Gastrocnemius medialis (tissue), 4 donors: ENCODE data around the gene ELF3. TPM values are rescaled to one million over a fixed set of nuclear protein-coding genes. Genes with fewer than 3 reads are reported as not detected.

ENCODE experiments used
- ATAC-seq, 2 donors: fragments of 150-250 bp; one replicate each; pipeline ENCODE4 v1.9.1; 2016
- DNase-seq, 2 donors: peaks; one replicate each; pipeline ENCODE4 v3.0.0-alpha.2; 2019
- H3K27ac ChIP-seq, 4 donors: fragments of 200-600 bp; sonication (generic); 1 replicate in 1 of 4; 2 replicates in 3 of 4; pipeline ENCODE4 v1.5.1; 2016 to 2018; ENCODE audit warnings: mild to moderate bottlenecking in 2 of 4, moderate library complexity in 1 of 4
- H3K27me3 ChIP-seq, 3 donors: fragments of 200-600 bp; sonication (generic) in 2 of 3; 1 replicate in 1 of 3; 2 replicates in 2 of 3; pipeline versions ENCODE4 v1.5.1 to v1.6.0; 2016 to 2019; ENCODE audit warnings: mild to moderate bottlenecking in 1 of 3, moderate library complexity in 1 of 3
- H3K36me3 ChIP-seq, 2 donors: fragments of 200-600 bp; sonication (generic) in 1 of 2; one replicate each; pipeline ENCODE4 v1.5.1; 2017 to 2018
- H3K4me1 ChIP-seq, 2 donors: fragments of 200-600 bp; sonication (generic) in 1 of 2; one replicate each; pipeline ENCODE4 v1.5.1; 2016 to 2017; ENCODE audit warnings: mild to moderate bottlenecking in 2 of 2
- H3K4me3 ChIP-seq, 4 donors: fragments of 200-600 bp; sonication (generic) in 3 of 4; 1 replicate in 1 of 4; 2 replicates in 3 of 4; pipeline ENCODE4 v1.5.1; 2016 to 2019; ENCODE audit warnings: mild to moderate bottlenecking in 2 of 4
- H3K9me3 ChIP-seq, 3 donors: fragments of 200-600 bp; sonication (generic) in 2 of 3; 1 replicate in 1 of 3; 2 replicates in 2 of 3; pipeline ENCODE4 v1.5.1; 2016 to 2019
- POLR2A ChIP-seq, 2 donors: fragments of 450-650 bp; IDR thresholded peaks; one replicate each; pipeline ENCODE4 v1.6.1; 2017; ENCODE audit warnings: antibody characterized with exemption in 2 of 2, mild to moderate bottlenecking in 2 of 2, moderate library complexity in 2 of 2
- in situ Hi-C, 4 donors: fragments of 200-750 bp; cut with MboI; loops; one replicate each; pipeline versions ENCODE4 v1.15.0 to v1.8.0; 2017; ENCODE audit warnings: low sequenced_read_pairs in 4 of 4
- intact Hi-C: fragments of 100-400 bp; cut with DNase I; formaldehyde crosslinking; loops from one replicate; pipeline ENCODE4 v1.15.1; 2023; ENCODE audit warnings: low total_unique reads
- total RNA-seq, 4 donors: library from RNA; depleted of rRNA; stranded (reverse); fragments of >200 nt; gene quantifications; one replicate each; pipeline versions ENCODE4 v1.1.0 to v1.2.3, GENCODE V29; 2016
- TF ChIP-seq, protein P1 (sequence below), 5 experiments: fragments of 450-650 bp in 3 of 5; fragments of 200-600 bp in 2 of 5; sonication (generic) in 2 of 5; IDR thresholded peaks in 4 of 5; conservative IDR thresholded peaks in 1 of 5; 1 replicate in 4 of 5; 2 replicates in 1 of 5; pipeline ENCODE4 v1.5.1; 2016 to 2019; ENCODE audit warnings: antibody characterized with exemption in 5 of 5, mild to moderate bottlenecking in 3 of 5, moderate library complexity in 3 of 5

ELF3 gene
- total RNA-seq, 4 donors from 2014 or later: 0.10 to 3.8 (median 0.73) TPM; not detected in 1

GRCh38 chr1:202036595-202037387 lies 26.4 kb downstream of the ELF3 start:
- no peak overlapping the region for H3K27ac ChIP-seq
- no peaks in the 10 kb centered on the region for H3K4me1 ChIP-seq
- in situ Hi-C loops (no loop called here), intact Hi-C loops (no loop called here)
- no peaks in the 10 kb centered on the region for H3K9me3 ChIP-seq
- H3K4me3 ChIP-seq: no peak overlapping the region
- TF ChIP-seq, protein P1, sequence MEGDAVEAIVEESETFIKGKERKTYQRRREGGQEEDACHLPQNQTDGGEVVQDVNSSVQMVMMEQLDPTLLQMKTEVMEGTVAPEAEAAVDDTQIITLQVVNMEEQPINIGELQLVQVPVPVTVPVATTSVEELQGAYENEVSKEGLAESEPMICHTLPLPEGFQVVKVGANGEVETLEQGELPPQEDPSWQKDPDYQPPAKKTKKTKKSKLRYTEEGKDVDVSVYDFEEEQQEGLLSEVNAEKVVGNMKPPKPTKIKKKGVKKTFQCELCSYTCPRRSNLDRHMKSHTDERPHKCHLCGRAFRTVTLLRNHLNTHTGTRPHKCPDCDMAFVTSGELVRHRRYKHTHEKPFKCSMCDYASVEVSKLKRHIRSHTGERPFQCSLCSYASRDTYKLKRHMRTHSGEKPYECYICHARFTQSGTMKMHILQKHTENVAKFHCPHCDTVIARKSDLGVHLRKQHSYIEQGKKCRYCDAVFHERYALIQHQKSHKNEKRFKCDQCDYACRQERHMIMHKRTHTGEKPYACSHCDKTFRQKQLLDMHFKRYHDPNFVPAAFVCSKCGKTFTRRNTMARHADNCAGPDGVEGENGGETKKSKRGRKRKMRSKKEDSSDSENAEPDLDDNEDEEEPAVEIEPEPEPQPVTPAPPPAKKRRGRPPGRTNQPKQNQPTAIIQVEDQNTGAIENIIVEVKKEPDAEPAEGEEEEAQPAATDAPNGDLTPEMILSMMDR (IDR thresholded peaks at IDR 0.05 in 4 of 5, conservative IDR thresholded peaks at IDR 0.05 in 1 of 5): no peak
- no peak for TF ChIP-seq POLR2A (IDR thresholded peaks at IDR 0.05)
- H3K27me3 ChIP-seq: no peaks in the 10 kb centered on the region
- no peaks in the 10 kb centered on the region for H3K36me3 ChIP-seq
- no peak for DNase-seq
- ATAC-seq: no peak

DNA sequence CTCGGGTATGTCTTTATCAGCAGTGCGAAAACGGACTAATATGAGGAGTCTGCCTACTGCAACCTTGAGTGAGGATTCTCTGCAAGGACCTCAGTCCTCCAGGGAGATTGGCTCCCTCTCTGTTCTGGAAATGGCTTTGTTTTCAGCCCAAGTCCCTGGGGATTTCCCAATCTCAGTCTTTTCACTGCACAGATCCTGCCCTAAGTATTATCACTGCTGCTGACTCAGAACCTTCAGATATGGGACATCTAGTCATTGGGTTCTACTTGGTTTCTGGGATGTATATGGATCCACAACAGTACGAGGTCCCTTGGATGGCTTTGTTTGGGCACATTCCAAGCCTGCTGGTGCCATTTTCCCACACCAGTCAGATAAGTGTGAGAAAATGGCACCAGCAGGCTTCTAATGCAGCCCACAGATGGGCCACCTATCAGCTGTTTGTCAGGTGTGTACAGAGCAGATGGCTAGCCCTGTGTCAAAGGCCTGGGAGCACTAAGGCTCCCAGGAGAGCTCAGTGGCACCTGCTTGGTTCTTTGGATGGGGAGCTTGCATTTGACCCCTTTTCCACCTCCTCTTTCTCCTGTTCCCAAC lies 27.4 kb downstream of the ELF3 start:
- Histone ChIP-seq H3K4me1 (no peaks in the 10 kb centered on the region), H3K27me3 (no peaks in the 10 kb centered on the region), H3K4me3 (no peak overlapping the region), H3K27ac (no peak overlapping the region), H3K36me3 (no peaks in the 10 kb centered on the region), H3K9me3 (no peaks in the 10 kb centered on the region)
- ATAC-seq (no peak), DNase-seq (no peak)
- intact Hi-C loops (no loop called here), in situ Hi-C loops (no loop called here)
- TF ChIP-seq, protein P1 (IDR thresholded peaks at IDR 0.05 in 4 of 5, conservative IDR thresholded peaks at IDR 0.05 in 1 of 5): no peak
- TF ChIP-seq POLR2A (IDR thresholded peaks at IDR 0.05): no peak

- ATAC-seq (no peak), DNase-seq (no peak)
- H3K4me1 ChIP-seq: no peaks in the 10 kb centered on the region
- in situ Hi-C loops: no loop called here
- no peaks in the 10 kb centered on the region for H3K9me3 ChIP-seq
- no peak overlapping the region for H3K4me3 ChIP-seq
- intact Hi-C loops: no loop called here
- H3K36me3 ChIP-seq: no peaks in the 10 kb centered on the region
- no peaks in the 10 kb centered on the region for H3K27me3 ChIP-seq
- TF ChIP-seq, protein P1 (IDR thresholded peaks at IDR 0.05 in 4 of 5, conservative IDR thresholded peaks at IDR 0.05 in 1 of 5): no peak
- TF ChIP-seq POLR2A (IDR thresholded peaks at IDR 0.05): no peak
- no peak overlapping the region for H3K27ac ChIP-seq
Measured at GRCh38 chr1:202038688-202039346, 28.4 kb downstream of the ELF3 start.

DNA sequence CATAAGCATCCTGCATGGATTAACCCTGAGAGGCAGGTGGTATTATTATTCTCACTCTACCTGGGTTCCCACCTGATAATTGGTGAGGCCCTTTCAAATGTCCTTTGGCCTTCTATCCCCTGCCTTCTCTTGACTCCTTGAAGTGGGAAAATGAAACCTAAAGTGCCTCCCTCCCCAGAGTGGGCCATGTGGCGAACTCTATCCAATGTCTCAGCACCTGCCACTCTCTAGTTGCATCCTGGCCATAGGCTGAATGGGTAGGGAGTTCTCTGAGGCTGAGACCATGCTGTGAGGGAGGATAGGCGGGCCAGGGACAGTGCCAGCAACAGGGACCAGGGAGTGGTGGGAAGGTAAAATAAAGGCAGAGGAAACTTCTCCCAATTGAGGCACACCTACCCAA lies 35.3 kb downstream of the ELF3 start:
- no peak overlapping the region for H3K27ac ChIP-seq
- DNase-seq: no peak
- intact Hi-C loops: no loop called here
- H3K36me3 ChIP-seq: no peaks in the 10 kb centered on the region
- H3K27me3 ChIP-seq: no peaks in the 10 kb centered on the region
- H3K4me1 ChIP-seq: no peaks in the 10 kb centered on the region
- H3K4me3 ChIP-seq: no peak overlapping the region
- no peaks in the 10 kb centered on the region for H3K9me3 ChIP-seq
- TF ChIP-seq, protein P1 (IDR thresholded peaks at IDR 0.05 in 4 of 5, conservative IDR thresholded peaks at IDR 0.05 in 1 of 5): no peak
- TF ChIP-seq POLR2A (IDR thresholded peaks at IDR 0.05): no peak
- no peak for ATAC-seq
- in situ Hi-C loops: no loop called here
